ENCODE measurements around the gene SCD. TPM values are rescaled to one million over a fixed set of nuclear protein-coding genes. Genes with fewer than 3 reads are reported as not detected.
A peak's percentile ranks its signal among the peaks of the same experiment; 100 is the strongest.

SCD gene
- total RNA-seq, 2 experiments from 2014 or later, result 198 to 202 TPM

DNA sequence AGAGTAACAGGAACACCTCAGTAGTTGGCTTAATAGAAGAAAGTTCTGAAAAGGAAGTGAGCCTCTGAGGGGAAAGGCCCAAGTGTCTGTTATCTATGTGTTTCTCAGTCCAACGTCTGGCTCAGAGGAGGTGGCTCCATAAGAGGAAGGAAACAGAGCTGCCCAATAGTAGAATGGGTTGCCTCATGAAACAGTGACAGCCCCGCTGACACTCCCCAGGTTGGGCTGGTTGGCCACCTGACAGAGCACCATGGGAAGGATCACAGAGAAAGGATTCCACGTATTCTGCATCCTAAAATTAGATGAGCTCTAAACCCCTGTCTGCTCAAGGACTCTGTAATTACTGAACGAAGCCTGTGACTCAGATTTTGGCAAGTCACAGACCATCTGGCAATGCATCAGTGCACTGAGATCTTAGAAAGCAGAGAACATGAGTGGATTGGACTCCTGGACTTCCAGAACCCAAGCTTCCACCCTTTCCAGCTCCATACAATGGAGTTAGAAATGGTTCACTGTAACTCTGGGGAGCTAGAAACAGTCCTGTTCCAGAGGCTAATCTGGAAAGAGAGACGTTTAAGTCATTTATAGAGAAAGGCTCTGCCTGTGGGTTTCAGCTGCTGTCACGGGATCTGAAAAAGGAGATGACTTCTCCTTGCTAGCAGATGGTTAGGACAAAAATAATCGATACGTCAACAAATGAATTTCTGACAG, 19.9 kb upstream of the SCD start:
- no peaks in the 10 kb centered on the region for H3K9me3 Mint-ChIP-seq
- peaks cover 13% of the 10 kb centered on the region for H3K27me3 Mint-ChIP-seq
- no peak overlapping the region for H3K4me3 Mint-ChIP-seq
- H3K4me1 Mint-ChIP-seq, result peaks cover 15% of the 10 kb centered on the region
- peak overlapping the region; percentile 58 for H3K27ac Mint-ChIP-seq
- CTCF ChIA-PET, result interaction anchor here (1.0 to 1.4 kb wide), 3 partner anchors 11 to 192 kb away, joined by 3 to 4 read pairs (median 3); no protein-coding TSS in a partner anchor
- H3K36me3 Mint-ChIP-seq (ENCODE audit: low read depth), result no peaks in the 10 kb centered on the region
- POLR2A ChIA-PET, result interaction anchor here (0.7 to 1.3 kb wide), 4 partner anchors 9 to 167 kb away, joined by 3 read pairs; no protein-coding TSS in a partner anchor
- DNase-seq, result peak; percentile 44

DNA sequence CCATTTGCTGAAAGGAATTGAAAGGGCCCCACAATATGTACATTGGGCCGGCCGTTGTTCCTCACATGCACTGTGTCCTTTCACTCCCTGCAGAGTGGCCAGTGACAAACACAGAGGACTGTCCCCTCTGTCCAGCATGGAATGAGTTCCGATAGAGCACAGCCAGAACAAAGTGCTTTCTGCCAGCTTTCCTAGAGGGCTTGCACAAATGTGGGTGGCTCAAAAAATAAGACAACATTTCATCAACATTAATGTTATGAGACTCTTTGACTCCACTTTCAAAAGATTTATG, 19.4 kb upstream of the SCD start:
- Mint-ChIP-seq H3K9me3 (no peaks in the 10 kb centered on the region), H3K27me3 (peaks cover 15% of the 10 kb centered on the region), H3K36me3 (ENCODE audit: low read depth) (no peaks in the 10 kb centered on the region), H3K4me1 (peaks cover 15% of the 10 kb centered on the region), H3K27ac (no peak overlapping the region), H3K4me3 (no peak overlapping the region)
- CTCF ChIA-PET, result interaction anchor here (1.0 to 1.4 kb wide), 3 partner anchors 10 to 191 kb away, joined by 3 to 4 read pairs (median 3); no protein-coding TSS in a partner anchor
- DNase-seq, result no peak
- POLR2A ChIA-PET, result interaction anchor here (0.7 to 1.3 kb wide), 3 partner anchors 8 to 167 kb away, joined by 3 read pairs; no protein-coding TSS in a partner anchor

DNA sequence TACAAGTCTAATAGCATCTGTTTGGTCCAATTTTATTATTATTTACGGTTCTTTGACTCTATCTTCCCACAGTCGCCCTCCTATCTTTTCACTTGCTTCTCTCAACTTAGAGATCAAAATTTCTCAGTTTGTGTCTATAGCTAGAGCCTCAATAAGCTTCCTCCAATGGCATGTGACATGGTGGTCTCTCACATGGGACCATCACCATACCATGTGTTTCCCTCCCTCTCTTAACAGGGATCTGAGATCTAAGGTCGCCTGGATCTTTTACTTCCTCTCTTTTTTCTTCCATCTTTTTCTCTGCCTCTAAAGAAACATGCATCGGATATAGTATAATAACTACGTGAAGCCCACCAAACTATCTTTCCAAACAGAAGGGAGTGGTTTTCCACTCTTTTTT, 18.8 kb upstream of the SCD start:
- Mint-ChIP-seq H3K27ac (no peak overlapping the region), H3K9me3 (no peaks in the 10 kb centered on the region), H3K36me3 (ENCODE audit: low read depth) (no peaks in the 10 kb centered on the region), H3K27me3 (peaks cover 17% of the 10 kb centered on the region), H3K4me3 (no peak overlapping the region), H3K4me1 (peaks cover 15% of the 10 kb centered on the region)
- DNase-seq, result no peak
- CTCF ChIA-PET, result interaction anchor here (0.5 kb wide), 1 partner anchor 1861 kb away, joined by 3 read pairs; no protein-coding TSS in a partner anchor
- POLR2A ChIA-PET, result interaction anchor here (1.3 kb wide), 1 partner anchor 8 kb away, joined by 3 read pairs; no protein-coding TSS in a partner anchor

DNA sequence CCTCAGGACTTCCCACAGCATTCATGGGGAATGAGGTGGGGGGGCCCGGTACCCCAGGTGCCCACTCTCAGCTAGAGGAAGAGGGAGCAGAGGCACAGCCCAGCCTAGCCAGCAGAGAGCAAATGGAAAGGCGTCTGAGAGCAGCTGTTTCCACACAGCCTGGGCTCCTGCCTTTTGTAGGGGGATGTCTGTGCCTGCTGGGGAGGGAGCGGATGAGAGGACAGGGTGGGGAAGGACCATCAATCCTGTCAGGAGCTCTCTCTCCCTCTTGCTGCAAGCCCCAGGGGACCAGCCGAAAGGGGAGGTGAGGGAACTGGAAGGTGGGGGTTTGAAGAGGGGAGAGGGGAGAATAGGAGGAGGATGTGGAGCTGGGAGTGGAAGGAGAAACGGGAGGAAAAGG, 17.0 kb upstream of the SCD start, which contains the start of gene PKD2L1:
Gene PKD2L1, minus strand, starts transcription at position 150 of the 400 bp plus-strand sequence. Its CDS starts 125 bp downstream, at position 25.
- no peaks in the 10 kb centered on the region for H3K9me3 Mint-ChIP-seq

DNA sequence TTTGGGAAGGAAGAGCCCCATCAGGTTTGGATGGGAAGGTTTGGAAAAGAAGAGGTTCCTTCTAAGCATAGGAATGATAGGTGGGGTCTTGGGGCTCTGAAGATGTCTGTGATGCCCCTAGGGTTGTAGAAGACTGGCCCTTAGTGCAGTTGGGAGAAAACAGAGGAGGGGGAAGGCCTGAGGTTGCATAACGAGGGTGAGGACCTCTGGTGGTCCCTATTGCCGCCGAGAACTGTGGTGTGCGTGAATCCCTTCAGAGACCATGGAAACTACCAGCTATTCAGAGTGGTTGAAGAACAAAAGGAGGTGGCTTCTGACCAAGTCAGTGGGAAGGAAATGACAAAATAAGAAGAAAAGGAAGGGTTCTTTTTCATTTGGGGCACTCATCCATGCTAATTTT, 13.9 kb upstream of the SCD start:
- ChIA-PET POLR2A (no interaction called here), CTCF (interaction anchor here (0.7 to 1.4 kb wide), 4 partner anchors 10 to 101 kb away, joined by 3 to 5 read pairs (median 4); no protein-coding TSS in a partner anchor)
- H3K27ac Mint-ChIP-seq, result no peak overlapping the region
- H3K27me3 Mint-ChIP-seq, result peaks cover 29% of the 10 kb centered on the region
- no peak for DNase-seq
- H3K4me1 Mint-ChIP-seq, result peaks cover 1% of the 10 kb centered on the region
- H3K9me3 Mint-ChIP-seq, result no peaks in the 10 kb centered on the region
- no peaks in the 10 kb centered on the region for H3K36me3 Mint-ChIP-seq (ENCODE audit: low read depth)
- H3K4me3 Mint-ChIP-seq, result no peak overlapping the region

More for the DNA sequence above, 17.0 kb upstream of the SCD start, which contains the start of gene PKD2L1:
- peaks cover 15% of the 10 kb centered on the region for H3K4me1 Mint-ChIP-seq
- peaks cover 27% of the 10 kb centered on the region for H3K27me3 Mint-ChIP-seq
- no peak within 1 kb of the TSS for H3K4me3 Mint-ChIP-seq
- CTCF ChIA-PET, result interaction anchor here (0.8 to 1.2 kb wide), 2 partner anchors 9 to 104 kb away, joined by 3 read pairs; no protein-coding TSS in a partner anchor
- POLR2A ChIA-PET, result no interaction called here
- no peak within 1 kb of the TSS for H3K27ac Mint-ChIP-seq
- DNase-seq, result no peak
- no peaks in the 10 kb centered on the region for H3K36me3 Mint-ChIP-seq (ENCODE audit: low read depth)

DNA sequence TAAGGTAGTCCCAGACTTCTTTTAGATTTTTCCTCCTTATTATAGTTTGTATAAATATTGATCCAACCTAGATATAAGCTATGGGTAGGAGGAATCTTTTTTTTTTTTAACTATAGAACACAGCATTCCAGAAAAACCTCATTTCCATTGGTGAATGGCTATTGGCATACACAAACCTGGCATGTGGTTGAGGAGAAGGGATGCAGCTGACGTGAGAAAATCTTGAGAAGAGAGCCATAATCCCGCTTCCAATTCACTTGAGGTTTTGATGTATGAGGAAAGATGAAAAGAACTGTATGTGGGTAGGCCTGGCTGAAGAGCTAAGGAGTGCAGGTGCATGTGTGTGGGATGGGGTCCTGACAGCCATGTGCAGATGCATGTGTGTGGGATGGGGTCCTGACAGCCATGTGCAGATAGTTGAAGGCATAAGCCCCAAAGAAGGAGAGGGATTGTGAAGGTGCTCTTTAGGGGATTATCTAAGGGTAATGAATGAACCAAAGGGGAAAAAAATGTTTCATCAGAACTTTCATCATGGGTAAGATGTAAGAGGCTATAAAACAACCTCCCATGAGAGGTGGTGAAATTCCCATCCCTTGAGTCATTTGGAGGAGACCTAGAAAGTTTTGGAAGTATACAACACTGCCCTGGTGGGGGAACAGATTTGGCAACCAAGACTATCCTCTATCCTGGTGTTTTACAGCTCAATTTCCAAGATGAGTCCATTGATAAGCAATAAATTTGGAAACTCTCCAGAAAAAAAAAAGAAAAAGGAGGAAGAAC, 13.2 kb upstream of the SCD start:
- peaks cover 2% of the 10 kb centered on the region for H3K4me1 Mint-ChIP-seq
- H3K27ac Mint-ChIP-seq, result no peak overlapping the region
- POLR2A ChIA-PET, result no interaction called here
- H3K4me3 Mint-ChIP-seq, result no peak overlapping the region
- CTCF ChIA-PET, result interaction anchor here (1.2 to 1.4 kb wide), 2 partner anchors 99 to 185 kb away, joined by 3 read pairs; partner anchors contain the start of gene SEC31B
- no peaks in the 10 kb centered on the region for H3K36me3 Mint-ChIP-seq (ENCODE audit: low read depth)
- no peaks in the 10 kb centered on the region for H3K9me3 Mint-ChIP-seq
- peaks cover 28% of the 10 kb centered on the region for H3K27me3 Mint-ChIP-seq
- no peak for DNase-seq

DNA sequence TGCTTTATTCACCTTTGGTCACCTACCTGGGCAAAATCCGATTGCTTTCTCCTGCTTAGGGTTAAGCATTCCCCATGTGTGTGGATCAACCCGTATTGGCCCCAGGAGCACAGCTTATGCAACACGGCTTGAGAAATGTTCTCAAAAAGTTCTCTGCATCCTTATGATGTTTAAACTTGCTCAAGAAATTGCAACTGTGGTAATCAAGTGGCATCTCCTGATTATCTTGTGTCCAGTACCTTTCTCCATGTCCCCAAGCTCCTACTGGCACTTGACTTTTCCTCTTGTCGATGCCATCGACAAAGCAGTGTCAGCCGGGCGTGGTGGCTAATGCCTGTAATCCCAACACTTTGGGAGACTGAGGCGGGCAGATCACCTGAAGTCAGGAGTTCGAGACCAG, 12.3 kb upstream of the SCD start:
- POLR2A ChIA-PET, result no interaction called here
- no peak overlapping the region for H3K27ac Mint-ChIP-seq
- H3K36me3 Mint-ChIP-seq (ENCODE audit: low read depth), result no peaks in the 10 kb centered on the region
- no peak overlapping the region for H3K4me3 Mint-ChIP-seq
- no peaks in the 10 kb centered on the region for H3K9me3 Mint-ChIP-seq
- CTCF ChIA-PET, result interaction anchor here (1.2 to 1.4 kb wide), 2 partner anchors 98 to 184 kb away, joined by 3 read pairs; partner anchors contain the start of gene SEC31B
- peaks cover 6% of the 10 kb centered on the region for H3K4me1 Mint-ChIP-seq
- DNase-seq, result no peak
- H3K27me3 Mint-ChIP-seq, result peaks cover 27% of the 10 kb centered on the region

DNA sequence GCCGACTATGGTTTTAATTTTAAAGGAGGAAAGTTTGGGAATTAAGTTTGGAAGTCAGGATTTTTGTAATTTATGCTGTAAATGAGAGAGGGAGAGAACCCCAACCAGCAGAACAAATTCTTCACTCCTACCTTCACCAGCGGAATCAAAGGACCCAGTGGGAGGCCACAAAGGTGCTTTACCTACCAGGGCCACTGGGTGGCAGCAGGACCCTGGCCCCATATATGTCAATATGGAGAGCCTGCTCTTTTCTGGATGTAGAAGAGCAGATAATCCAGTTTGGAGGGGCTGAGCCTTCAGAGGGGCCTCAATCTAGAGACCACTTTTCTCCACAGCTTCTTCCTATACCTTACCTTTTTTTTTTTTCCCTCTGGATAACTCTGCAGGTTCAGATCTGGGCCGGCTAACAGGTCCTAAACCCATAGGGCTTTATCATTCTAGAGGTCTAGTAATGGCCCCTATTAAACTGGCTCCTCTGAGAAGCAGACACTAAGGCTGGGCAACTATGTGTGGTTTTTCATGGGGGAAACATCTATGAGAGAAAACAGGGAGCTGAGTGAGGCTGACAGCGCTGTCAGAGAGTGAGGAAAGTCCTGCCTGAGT, 8.5 kb upstream of the SCD start:
- Mint-ChIP-seq H3K4me3 (no peak overlapping the region), H3K27ac (no peak overlapping the region), H3K36me3 (ENCODE audit: low read depth) (no peaks in the 10 kb centered on the region), H3K9me3 (no peaks in the 10 kb centered on the region), H3K27me3 (peaks cover 12% of the 10 kb centered on the region), H3K4me1 (peaks cover 13% of the 10 kb centered on the region)
- ChIA-PET POLR2A (interaction anchor here (0.7 to 1.3 kb wide), 5 partner anchors 10 to 190 kb away, joined by 3 to 4 read pairs (median 3); no protein-coding TSS in a partner anchor), CTCF (interaction anchor here (0.6 to 17.3 kb wide), 14 partner anchors 8 to 333 kb away, joined by 3 to 220 read pairs (median 4); partner anchors contain the start of gene SCD)
- DNase-seq, result peak; percentile 85

DNA sequence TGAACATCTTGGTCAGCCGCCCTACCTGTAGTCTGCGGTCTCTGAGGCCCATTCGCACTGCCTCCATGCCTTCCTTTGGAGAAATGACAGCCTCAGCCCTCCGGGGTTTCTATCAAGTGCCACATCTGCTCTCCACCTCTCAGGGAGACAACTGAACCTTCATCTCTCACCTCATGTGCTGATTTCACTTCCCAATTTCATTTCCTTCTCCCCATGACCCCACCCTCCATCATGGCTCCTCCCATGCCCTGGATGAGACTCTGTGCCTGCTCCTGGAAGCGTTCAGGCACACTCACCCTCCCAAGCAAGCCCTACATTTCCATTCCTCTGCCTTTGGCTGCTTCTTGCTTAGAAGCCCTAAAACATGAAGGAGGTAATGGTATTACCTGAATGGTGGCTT, 7.8 kb upstream of the SCD start:
- H3K27me3 Mint-ChIP-seq, result peaks cover 5% of the 10 kb centered on the region
- no peak overlapping the region for H3K4me3 Mint-ChIP-seq
- H3K36me3 Mint-ChIP-seq (ENCODE audit: low read depth), result no peaks in the 10 kb centered on the region
- no peak for DNase-seq
- CTCF ChIA-PET, result interaction anchor here (0.7 to 17.3 kb wide), 10 partner anchors 9 to 231 kb away, joined by 3 to 220 read pairs (median 4); partner anchors contain the start of gene PKD2L1
- peaks cover 14% of the 10 kb centered on the region for H3K4me1 Mint-ChIP-seq
- no peaks in the 10 kb centered on the region for H3K9me3 Mint-ChIP-seq
- POLR2A ChIA-PET, result interaction anchor here (0.9 to 1.3 kb wide), 3 partner anchors 9 to 32 kb away, joined by 3 to 4 read pairs (median 3); no protein-coding TSS in a partner anchor
- H3K27ac Mint-ChIP-seq, result no peak overlapping the region

DNA sequence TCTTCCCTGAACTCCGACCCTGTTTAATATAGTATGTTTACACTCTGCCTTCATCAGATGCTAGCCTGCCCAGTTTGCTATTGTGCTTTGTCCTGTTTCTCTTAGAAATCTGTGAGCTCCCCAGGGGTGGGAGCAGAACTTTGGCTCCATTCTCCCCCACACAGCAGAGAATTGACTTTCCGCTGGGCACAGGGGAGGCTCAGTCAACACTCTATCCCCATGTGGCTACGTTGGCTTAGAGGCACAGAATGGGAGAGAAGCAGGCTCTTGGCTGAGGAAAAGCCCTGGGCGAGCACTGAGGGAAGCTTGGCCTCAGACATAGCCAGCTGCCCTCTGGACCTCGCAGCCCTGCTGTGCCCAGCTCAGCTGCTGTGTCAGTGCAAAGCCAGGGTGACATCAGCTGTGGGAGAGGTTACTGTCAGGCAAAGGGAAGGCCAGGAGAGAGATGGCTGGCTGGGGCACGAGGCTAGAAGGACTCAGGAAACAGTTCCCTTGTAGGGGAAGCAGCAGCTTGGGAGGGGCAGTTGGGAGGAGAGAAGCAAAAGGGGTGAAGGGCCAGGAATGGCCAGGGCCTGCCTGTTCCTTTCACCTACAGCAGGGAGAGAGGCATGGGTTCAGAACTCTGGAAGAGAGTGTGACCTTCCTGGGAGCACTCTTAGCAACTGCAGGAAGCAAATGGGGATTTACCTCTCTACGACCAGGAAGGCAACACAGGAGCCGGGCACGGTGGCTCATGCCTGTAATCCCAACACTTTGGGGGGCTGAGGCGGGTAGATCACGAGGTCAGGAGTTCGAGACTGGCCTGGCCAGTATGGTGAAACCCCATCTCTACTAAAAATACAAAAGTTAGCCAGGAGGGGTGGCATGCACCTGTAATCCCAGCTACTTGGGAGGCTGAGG, 5.8 kb upstream of the SCD start:
- H3K4me1 Mint-ChIP-seq, result peaks cover 28% of the 10 kb centered on the region
- no peak overlapping the region for H3K27ac Mint-ChIP-seq
- H3K36me3 Mint-ChIP-seq (ENCODE audit: low read depth), result no peaks in the 10 kb centered on the region
- ChIA-PET POLR2A (interaction anchor here (1.0 to 1.3 kb wide), 3 partner anchors 165 to 194 kb away, joined by 3 read pairs; partner anchors contain the start of gene HIF1AN), CTCF (interaction anchor here (0.9 to 17.3 kb wide), 5 partner anchors 29 to 177 kb away, joined by 3 to 220 read pairs (median 4); no protein-coding TSS in a partner anchor)
- H3K9me3 Mint-ChIP-seq, result no peaks in the 10 kb centered on the region
- H3K27me3 Mint-ChIP-seq, result peaks cover 2% of the 10 kb centered on the region
- no peak overlapping the region for H3K4me3 Mint-ChIP-seq
- no peak for DNase-seq

DNA sequence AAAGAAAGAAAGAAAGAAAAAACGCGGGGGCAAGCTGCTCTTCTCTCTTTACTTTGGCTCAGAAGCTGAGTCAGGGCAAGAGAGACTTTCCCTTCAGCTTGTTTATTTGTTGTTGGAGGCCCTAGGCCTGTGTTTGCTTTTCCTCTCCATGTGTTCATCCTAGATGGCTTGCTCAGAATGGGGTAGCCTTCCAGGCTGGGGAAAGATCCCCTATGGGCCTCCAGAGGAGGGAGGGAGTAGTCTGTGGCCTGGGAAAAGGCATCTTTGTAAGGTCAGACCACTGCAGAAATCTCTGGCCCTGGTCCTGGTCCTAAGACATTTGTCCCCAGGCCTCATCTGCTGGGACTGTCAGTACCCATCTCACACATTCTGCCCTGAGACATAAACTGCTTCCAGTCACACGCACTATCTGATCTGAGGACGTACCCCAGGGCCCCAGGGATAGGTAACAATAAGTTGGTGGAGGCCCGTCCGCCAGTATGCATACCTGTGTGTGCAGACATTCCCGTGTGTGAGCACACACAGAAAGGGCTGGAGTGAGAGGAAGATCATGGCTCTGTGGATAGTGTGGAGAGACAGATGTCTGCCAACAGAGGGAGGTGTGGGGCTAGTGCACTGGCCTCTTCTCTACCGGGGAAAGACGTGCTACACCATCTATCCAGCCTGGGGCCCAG, 4.9 kb upstream of the SCD start:
- Mint-ChIP-seq H3K36me3 (ENCODE audit: low read depth) (no peaks in the 10 kb centered on the region), H3K9me3 (no peaks in the 10 kb centered on the region), H3K4me3 (no peak overlapping the region), H3K27ac (no peak overlapping the region), H3K4me1 (peaks cover 30% of the 10 kb centered on the region), H3K27me3 (peaks cover 2% of the 10 kb centered on the region)
- ChIA-PET CTCF (interaction anchor here (0.7 to 17.3 kb wide), 8 partner anchors 25 to 176 kb away, joined by 3 to 220 read pairs (median 4); no protein-coding TSS in a partner anchor), POLR2A (interaction anchor here (1.2 kb wide), 1 partner anchor 168 kb away, joined by 3 read pairs; no protein-coding TSS in a partner anchor)
- DNase-seq, result peak; percentile 59
